ENCODE measurements around the gene RIMKLA. TPM values are rescaled to one million over a fixed set of nuclear protein-coding genes. Genes with fewer than 3 reads are reported as not detected.

RIMKLA gene
- total and polyA plus RNA-seq, 2 donors (not counting 3 experiments of a cell fraction or from before 2014, with no cell fraction given): 0.01 TPM; not detected in 1

- TF ChIP-seq POLR2A (IDR thresholded peaks at IDR 0.05; ENCODE audit: low read depth, low read length) (no peak), MYC (IDR thresholded peaks at IDR 0.05; ENCODE audit: low read depth, low read length) (no peak), FOS (IDR thresholded peaks at IDR 0.05; ENCODE audit: borderline replicate concordance, insufficient read depth, low read length) (no peak), POLR2AphosphoS5 (IDR thresholded peaks at IDR 0.05; ENCODE audit: insufficient read depth, low read depth, low read length) (no peak), EZH2 (IDR thresholded peaks at IDR 0.05; ENCODE audit: borderline replicate concordance, low read depth, low read length, severe bottlenecking) (no peak), GATA2 (IDR thresholded peaks at IDR 0.05; ENCODE audit: insufficient read depth, insufficient read length, low read depth, low read length) (no peak)
- TF ChIP-seq, protein P1, sequence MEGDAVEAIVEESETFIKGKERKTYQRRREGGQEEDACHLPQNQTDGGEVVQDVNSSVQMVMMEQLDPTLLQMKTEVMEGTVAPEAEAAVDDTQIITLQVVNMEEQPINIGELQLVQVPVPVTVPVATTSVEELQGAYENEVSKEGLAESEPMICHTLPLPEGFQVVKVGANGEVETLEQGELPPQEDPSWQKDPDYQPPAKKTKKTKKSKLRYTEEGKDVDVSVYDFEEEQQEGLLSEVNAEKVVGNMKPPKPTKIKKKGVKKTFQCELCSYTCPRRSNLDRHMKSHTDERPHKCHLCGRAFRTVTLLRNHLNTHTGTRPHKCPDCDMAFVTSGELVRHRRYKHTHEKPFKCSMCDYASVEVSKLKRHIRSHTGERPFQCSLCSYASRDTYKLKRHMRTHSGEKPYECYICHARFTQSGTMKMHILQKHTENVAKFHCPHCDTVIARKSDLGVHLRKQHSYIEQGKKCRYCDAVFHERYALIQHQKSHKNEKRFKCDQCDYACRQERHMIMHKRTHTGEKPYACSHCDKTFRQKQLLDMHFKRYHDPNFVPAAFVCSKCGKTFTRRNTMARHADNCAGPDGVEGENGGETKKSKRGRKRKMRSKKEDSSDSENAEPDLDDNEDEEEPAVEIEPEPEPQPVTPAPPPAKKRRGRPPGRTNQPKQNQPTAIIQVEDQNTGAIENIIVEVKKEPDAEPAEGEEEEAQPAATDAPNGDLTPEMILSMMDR (IDR thresholded peaks at IDR 0.05; ENCODE audit: extremely low read depth in 1 of 2, insufficient read depth in 1 of 2, low read depth in 1 of 2, low read length in 2 of 2): no peak
- Histone ChIP-seq H3K27me3 (ENCODE audit: control insufficient read depth in 2 of 2, insufficient read depth in 2 of 2, low read length in 2 of 2) (peaks cover 0 to 6% of the 10 kb centered on the region in 2 experiments), H3K27ac (ENCODE audit: insufficient read depth, low read depth, low read length) (no peak overlapping the region), H3K4me3 (replicated peaks in 1 of 3; ENCODE audit: insufficient read depth in 1 of 3, low read depth in 1 of 3, low read length in 3 of 3) (no peak overlapping the region), H4K20me1 (replicated peaks; ENCODE audit: control insufficient read depth, extremely low read depth, insufficient read depth, low read length) (no peaks in the 10 kb centered on the region), H3K9me1 (replicated peaks; ENCODE audit: control insufficient read depth, extremely low read depth, insufficient read depth, low read length) (no peaks in the 10 kb centered on the region), H3K4me1 (ENCODE audit: control insufficient read depth, extremely low read depth, insufficient read depth, low read length) (no peaks in the 10 kb centered on the region), H3K9me3 (replicated peaks; ENCODE audit: control insufficient read depth, insufficient read depth, low read length) (no peaks in the 10 kb centered on the region), H3K36me3 (ENCODE audit: control insufficient read depth in 2 of 2, extremely low read depth in 1 of 2, insufficient read depth in 2 of 2, low read length in 2 of 2) (no peaks in the 10 kb centered on the region), H3K4me2 (ENCODE audit: insufficient read depth, low read length) (no peak overlapping the region), H3K9ac (replicated peaks; ENCODE audit: extremely low read depth, insufficient read depth, low read length) (no peak overlapping the region), H3K79me2 (ENCODE audit: control insufficient read depth, insufficient read depth, low read length) (no peaks in the 10 kb centered on the region), H2AFZ (ENCODE audit: low read depth, low read length) (no peak overlapping the region)
- FAIRE-seq (no peak), DNase-seq (ENCODE audit: low read depth, low spot score) (no peak)
- BruUV-seq (replicated peaks): no TSS peak
- dilution Hi-C loops (cut with MboI; ENCODE audit: extremely low pct_ligation_motif_present, low sequenced_read_pairs): no loop called here
- intact Hi-C loops (cut with micrococcal nuclease): no loop called here
- CTCF ChIA-PET: no interaction called here
- POLR2A ChIA-PET: no interaction called here
Observed at GRCh38 chr1:42359466-42359865, 21.1 kb upstream of the RIMKLA start.
